GM21786 (cell line): ENCODE results near the gene APOD.
"Not testable (repeated sequence)": the region's sequence is repeated elsewhere in the genome, so short reads cannot be mapped to it uniquely, and the experiment has no call there.

Experiments used
- ATAC-seq: cut with Tn5 transposase; IDR thresholded peaks from one replicate; pipeline ENCODE4 v1.9.1; 2021; ENCODE audit not compliant: unreplicated experiment

Gene APOD

GRCh38 chr3:195617784-195618659 is 34.3 kb upstream of the APOD start:
- not testable (repeated sequence) for ATAC-seq

- ATAC-seq, result not testable (repeated sequence)
These were observed 33.4 kb upstream of the APOD start for GRCh38 chr3:195617134-195617533.

DNA sequence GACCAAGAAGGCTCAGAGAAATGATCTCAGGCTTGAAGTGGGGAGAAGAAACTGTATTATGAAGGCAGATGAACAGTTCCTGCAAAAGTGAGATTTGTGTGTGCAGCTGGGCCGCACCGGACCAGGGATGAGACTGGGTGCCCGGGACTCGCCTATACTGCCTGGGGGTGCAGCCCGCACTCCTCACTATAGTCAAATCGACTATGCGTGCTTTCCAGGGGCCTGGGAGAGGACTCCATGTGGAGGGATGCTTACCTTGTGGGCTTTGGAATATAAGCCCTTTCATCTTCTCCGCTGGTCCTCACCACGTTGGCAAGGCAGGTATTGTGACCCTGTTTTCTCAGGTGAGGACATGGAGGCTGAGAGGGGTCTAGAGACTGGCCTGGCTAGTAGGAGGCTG is 32.9 kb upstream of the APOD start:
- no peak for ATAC-seq

DNA sequence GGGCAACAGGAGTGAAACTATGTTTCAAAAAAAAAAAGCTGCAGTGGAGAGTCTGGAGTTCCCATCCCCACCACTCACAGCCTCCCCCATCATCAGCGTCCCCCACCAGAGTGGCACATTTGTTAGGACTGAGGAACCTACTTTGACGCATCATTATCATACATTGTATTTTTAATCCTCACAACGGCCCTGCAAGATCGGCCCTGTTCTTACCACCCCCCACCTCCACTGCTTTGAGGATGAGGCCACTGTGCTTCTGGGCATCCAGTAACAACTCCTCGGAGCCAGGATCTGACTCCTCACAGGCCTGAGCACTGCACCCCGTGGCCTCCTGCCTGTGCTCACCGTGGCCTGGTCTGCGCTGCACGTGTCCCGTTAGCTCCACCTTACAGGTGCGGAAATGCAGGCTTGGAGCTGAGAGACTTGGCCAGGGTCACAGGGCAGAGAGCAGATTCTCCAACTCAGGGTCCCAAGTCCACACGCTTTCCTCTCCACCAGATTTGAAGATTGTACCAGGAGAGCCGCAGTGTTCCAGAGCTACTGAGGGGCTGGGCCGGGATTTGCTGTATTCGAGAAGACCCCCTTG is 32.3 kb upstream of the APOD start:
- ATAC-seq, result not testable (repeated sequence)

DNA sequence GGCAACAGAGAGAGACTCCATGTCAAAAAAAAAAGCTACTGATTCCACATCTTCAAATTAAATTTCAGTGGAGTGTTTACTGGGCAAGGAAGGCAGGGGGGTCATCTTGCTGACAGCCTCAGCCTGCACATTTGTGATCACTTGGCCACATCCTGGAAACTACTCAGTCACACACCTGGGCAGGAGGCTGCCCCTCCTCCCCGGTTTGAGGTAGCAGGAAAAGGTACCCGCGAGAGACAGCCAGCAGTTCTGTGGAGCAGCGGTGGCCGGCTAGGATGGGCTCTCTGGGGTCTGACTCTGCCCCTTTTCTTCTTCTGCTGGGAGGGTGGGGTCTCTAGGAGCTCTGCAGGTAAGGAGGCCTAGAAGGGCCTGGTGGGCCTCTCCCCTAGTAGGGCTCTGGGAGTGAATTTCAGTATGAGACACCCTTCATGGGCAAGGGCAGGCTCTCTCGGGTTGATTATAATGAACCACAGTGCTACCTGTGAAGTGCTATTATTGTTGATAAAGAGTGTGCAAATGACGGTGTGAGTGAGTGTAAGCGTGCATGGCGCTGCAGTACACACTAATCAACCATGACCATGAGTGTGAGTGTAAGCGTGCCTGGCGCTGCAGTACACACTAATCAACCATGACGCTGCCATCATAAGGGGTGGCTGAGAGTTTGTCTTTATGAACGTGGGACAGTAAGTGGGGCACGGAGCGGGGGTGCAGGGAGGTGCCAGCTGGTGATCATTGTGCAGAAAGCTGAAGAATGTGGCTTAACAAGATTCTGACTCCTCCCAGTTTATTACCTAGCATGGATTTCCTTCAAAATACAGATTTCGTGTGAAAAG is 31.1 kb upstream of the APOD start:
- not testable (repeated sequence) for ATAC-seq

DNA sequence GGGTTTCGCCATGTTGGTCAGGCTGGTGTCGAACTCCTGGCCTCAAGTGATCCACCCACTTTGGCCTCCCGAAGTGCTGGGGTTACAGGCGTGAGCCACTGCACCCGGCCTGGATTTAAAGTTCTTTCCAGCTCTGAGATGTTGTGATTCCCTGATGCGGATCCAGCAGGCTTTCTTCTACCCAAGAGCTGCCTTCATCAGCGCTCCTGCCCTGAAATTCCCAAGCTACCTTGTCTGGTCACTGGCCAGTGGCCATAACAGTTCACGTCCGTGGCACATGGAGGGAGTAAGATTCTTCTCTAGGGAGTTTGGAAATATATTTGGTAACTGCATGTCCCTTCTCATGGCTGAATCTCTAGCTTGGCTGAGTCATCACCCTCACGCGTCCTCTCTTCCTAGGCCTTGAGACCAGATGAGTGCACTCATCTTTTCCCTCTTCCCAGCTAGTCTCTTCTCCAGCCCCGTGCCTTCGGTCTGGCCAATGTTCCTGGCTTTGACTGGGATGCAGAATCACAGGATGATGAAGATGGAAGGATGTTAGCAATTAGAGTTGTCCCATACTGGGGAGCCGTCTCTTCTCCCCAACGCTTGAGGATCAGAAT is 29.8 kb upstream of the APOD start:
- no peak for ATAC-seq

DNA sequence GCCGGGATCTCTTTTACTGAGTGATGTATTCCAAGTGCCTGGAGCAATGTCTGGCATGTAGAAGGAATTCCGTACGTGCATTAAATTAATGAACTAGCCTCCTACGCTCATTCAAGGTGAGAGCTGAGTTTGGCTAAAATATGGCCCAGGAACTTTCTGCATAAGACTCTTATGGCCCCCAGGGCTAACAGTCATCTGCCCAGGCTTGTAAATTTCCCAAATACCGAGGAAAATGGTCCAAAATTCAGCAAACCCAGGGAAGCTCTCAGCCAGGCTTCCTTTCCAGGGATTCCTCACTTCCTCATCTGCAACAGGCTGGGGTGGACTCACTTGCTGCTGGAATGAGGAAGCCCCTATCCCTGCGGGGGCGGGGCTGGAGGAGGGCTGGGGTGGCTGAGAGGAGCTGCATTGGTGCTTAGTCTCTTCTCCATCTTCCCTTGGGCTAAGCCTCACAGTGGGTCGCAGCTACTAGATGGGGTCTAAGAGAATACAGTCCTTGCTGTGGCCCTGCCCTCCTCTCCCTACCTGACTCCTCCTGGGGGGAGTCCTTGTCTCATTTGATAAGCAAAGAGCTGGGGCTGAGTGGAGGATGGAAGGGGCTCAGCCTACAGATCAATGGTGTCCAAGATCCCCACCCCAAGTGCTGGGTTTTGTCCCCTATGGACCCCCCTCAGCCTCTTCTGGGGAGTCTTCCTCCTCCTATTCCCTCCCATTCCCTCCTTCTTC is 28.5 kb upstream of the APOD start:
- ATAC-seq, result no peak

DNA sequence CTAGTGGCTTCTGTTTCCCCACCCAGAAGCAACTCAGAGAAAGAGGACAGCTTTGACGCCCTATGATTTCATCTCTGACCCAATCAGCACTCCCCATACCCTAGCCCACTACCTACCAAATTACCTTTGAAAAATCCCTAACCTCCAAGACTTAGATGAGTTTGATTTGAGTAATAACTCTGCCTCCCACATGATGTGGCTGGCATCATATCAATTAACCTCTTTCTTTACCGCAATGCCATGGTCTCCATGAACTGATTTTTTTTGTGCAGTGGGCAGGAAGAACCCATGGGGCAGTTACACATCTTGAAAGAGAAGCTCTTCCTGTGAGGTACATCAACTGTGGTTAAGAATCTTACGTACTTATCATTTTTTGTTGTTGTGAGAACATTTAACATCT is 25.5 kb upstream of the APOD start:
- no peak for ATAC-seq

- ATAC-seq, result not testable (repeated sequence)
These were observed 18.0 kb upstream of the APOD start for GRCh38 chr3:195601785-195602184.

GRCh38 chr3:195601382-195601781 is 17.6 kb upstream of the APOD start:
- ATAC-seq, result no peak

- ATAC-seq, result not testable (repeated sequence)
These were observed 16.2 kb upstream of the APOD start for GRCh38 chr3:195599926-195600325.

DNA sequence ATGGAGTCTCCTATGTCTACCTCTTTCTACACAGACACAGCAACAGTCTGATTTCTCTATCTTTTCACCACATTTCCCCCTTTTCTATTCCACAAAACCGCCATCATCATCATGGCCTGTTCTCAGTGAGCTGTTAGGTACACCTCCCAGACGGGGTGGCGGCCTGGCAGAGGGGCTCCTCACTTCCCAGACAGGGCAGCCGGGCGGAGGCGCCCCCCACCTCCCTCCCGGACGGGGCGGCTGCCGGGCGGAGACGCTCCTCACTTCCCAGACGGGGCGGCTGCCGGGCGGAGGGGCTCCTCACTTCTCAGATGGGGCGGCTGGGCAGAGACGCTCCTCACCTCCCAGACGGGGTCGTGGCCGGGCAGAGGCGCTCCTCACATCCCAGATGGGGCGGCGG is 15.8 kb upstream of the APOD start:
- ATAC-seq, result not testable (repeated sequence)

DNA sequence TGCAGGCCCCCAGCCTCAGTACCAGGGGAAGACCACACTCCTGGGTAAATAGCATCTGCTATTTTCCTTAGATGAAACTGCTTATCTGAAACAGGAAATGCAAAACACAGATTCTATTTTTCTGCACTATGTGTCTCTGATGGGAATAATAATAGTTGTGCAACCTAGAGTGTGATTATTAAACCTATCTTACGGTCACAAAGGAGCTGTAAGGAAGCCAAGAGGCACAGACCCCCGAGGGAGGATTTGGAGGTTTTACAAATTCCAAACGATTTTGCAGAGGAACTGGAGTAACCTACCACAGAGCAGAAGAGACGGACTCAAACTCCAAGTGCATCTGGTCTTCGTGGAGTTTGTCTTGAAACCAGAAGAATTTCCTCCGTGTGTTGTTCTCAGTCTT is 14.1 kb upstream of the APOD start:
- ATAC-seq, result no peak

- ATAC-seq, result no peak
These were observed 13.5 kb upstream of the APOD start for GRCh38 chr3:195597229-195597628.

DNA sequence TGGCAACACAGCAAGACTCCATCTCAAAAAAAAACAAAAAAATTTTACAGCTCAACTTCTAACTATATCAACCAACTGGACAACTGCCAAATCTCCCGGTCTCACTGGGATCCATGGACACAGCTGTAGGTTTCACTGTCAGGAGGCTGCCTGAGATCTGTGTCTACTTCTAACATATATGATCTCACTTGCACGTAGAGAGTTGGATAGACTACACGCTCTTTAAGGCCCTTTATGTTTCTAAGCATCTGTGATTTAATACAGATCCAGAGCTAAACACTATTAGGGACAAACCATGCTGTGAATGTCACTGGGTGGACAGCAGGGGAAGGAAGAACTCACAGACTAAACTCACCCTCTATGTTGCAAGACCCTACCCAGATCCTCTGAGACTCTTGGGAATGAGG is 13.0 kb upstream of the APOD start:
- ATAC-seq, result no peak

- ATAC-seq, result no peak
These were observed 12.2 kb upstream of the APOD start for GRCh38 chr3:195595785-195596531.

- ATAC-seq, result no peak
These were observed 8.1 kb upstream of the APOD start for GRCh38 chr3:195591852-195592251.

- ATAC-seq, result no peak
These were observed 7.5 kb upstream of the APOD start for GRCh38 chr3:195591220-195591619.

- not testable (repeated sequence) for ATAC-seq
These were observed 6.6 kb upstream of the APOD start for GRCh38 chr3:195590381-195590780.

GRCh38 chr3:195589796-195590195 is 6.1 kb upstream of the APOD start:
- ATAC-seq, result not testable (repeated sequence)
